ENCODE data around the gene TGFBR3L.

The TGFBR3L gene

GRCh38 chr19:7902796-7903243 is 11.8 kb upstream of the TGFBR3L start:
- no peak for TF ChIP-seq CTCF (conservative IDR thresholded peaks at IDR 0.05)
- H3K27ac ChIP-seq = peak overlapping the region; percentile 80

GRCh38 chr19:7903244-7904073 is 11.2 kb upstream of the TGFBR3L start, which contains the start of gene MAP2K7:
MAP2K7 (plus strand) TSS chr19:7903877; CDS start chr19:7903945, 68 bp downstream.
- peak; percentile 75 for TF ChIP-seq CTCF (conservative IDR thresholded peaks at IDR 0.05)
- peak within 1 kb of the TSS; percentile 80 for H3K27ac ChIP-seq

GRCh38 chr19:7904074-7905020 is 10.3 kb upstream of the TGFBR3L start:
- no peak for TF ChIP-seq CTCF (conservative IDR thresholded peaks at IDR 0.05)
- H3K27ac ChIP-seq = peak overlapping the region; percentile 80

GRCh38 chr19:7905268-7905667 is 9.4 kb upstream of the TGFBR3L start:
- TF ChIP-seq CTCF (conservative IDR thresholded peaks at IDR 0.05) = no peak
- H3K27ac ChIP-seq = peak overlapping the region; percentile 80; the same call in 1 of the 2 replicates

- TF ChIP-seq CTCF (conservative IDR thresholded peaks at IDR 0.05) = no peak
Observed at GRCh38 chr19:7905859-7906258, 8.8 kb upstream of the TGFBR3L start.

GRCh38 chr19:7907122-7907521 is 7.5 kb upstream of the TGFBR3L start:
- H3K27ac ChIP-seq = no peak overlapping the region

More at GRCh38 chr19:7905859-7906258, 8.8 kb upstream of the TGFBR3L start:
- no peak overlapping the region; the same call in 1 of the 2 replicates for H3K27ac ChIP-seq

More at GRCh38 chr19:7907122-7907521, 7.5 kb upstream of the TGFBR3L start:
- TF ChIP-seq CTCF (conservative IDR thresholded peaks at IDR 0.05) = no peak
